Measurements from ENCODE around the gene CARMIL1. TPM values are rescaled to one million over a fixed set of nuclear protein-coding genes. Genes with fewer than 3 reads are reported as not detected.

Gene CARMIL1
- total RNA-seq, 1 donor from 2014 or later, result 14.5 TPM

DNA sequence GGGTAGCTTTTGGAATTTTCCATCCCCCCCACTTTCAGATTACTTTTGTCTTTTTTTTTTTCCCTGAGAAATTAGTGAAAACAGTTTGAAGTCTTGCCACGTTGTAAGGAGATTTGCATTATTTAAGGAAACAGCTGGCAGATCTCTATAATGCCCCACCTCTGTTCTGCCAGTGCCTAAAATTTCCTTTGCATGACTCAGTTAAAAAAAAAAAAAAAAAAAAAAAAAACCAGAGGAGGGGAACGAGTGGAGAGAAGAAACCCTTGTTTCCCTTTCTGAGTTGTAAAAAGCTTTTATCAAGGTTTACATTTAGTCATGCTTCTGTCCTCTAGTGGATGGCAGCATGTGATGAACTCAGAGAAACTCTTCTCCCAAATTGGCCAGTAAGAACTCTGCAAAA is 33.5 kb downstream of the CARMIL1 start:
- Mint-ChIP-seq H3K27ac (ENCODE audit: unreplicated experiment) (peak overlapping the region; percentile 87), H3K9me3 (ENCODE audit: low read depth) (no peaks in the 10 kb centered on the region), H3K4me1 (ENCODE audit: low read depth) (peaks cover 47% of the 10 kb centered on the region), H3K4me3 (ENCODE audit: unreplicated experiment) (peak overlapping the region; percentile 24), H3K36me3 (ENCODE audit: low read depth) (no peaks in the 10 kb centered on the region), H3K27me3 (ENCODE audit: low read depth) (no peaks in the 10 kb centered on the region)
- no peak for DNase-seq (ENCODE audit: low spot score)
- TF ChIP-seq, protein P1, sequence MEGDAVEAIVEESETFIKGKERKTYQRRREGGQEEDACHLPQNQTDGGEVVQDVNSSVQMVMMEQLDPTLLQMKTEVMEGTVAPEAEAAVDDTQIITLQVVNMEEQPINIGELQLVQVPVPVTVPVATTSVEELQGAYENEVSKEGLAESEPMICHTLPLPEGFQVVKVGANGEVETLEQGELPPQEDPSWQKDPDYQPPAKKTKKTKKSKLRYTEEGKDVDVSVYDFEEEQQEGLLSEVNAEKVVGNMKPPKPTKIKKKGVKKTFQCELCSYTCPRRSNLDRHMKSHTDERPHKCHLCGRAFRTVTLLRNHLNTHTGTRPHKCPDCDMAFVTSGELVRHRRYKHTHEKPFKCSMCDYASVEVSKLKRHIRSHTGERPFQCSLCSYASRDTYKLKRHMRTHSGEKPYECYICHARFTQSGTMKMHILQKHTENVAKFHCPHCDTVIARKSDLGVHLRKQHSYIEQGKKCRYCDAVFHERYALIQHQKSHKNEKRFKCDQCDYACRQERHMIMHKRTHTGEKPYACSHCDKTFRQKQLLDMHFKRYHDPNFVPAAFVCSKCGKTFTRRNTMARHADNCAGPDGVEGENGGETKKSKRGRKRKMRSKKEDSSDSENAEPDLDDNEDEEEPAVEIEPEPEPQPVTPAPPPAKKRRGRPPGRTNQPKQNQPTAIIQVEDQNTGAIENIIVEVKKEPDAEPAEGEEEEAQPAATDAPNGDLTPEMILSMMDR (IDR thresholded peaks at IDR 0.05), result peak; percentile 53

DNA sequence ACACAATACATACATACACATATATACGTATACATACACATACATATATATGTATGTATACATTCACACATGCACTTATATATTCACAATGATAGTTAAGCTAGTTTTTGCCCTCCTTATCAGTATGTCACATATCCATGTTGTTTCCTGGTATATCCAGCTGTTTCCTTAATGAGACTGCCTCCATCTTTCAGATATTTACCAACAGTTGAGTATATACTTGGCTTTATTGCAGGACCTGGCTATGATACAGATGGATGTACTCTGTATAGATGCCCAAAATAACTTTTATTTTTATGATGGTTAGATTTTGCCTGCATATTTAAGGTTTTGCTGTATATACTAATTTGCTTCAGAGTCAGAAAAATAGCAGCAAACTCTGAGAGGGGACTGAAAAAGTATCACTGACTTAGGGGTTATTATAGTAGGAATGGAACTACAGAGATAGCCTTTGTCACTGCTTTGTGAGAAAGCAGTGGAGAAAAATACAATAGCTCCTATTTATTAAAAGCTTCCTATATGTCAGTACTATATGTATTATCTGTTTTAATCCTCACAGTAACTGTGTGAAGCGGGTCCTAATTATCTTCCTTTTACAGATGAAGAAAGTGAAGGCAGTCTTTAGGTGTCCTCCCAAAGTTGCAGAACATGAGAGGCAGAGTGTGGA is 35.5 kb downstream of the CARMIL1 start:
- Mint-ChIP-seq H3K27ac (ENCODE audit: unreplicated experiment) (no peak overlapping the region), H3K36me3 (ENCODE audit: low read depth) (no peaks in the 10 kb centered on the region), H3K27me3 (ENCODE audit: low read depth) (no peaks in the 10 kb centered on the region), H3K4me3 (ENCODE audit: unreplicated experiment) (no peak overlapping the region), H3K4me1 (ENCODE audit: low read depth) (peaks cover 41% of the 10 kb centered on the region), H3K9me3 (ENCODE audit: low read depth) (no peaks in the 10 kb centered on the region)
- DNase-seq (ENCODE audit: low spot score), result no peak
- TF ChIP-seq, protein P1 (IDR thresholded peaks at IDR 0.05), result no peak

DNA sequence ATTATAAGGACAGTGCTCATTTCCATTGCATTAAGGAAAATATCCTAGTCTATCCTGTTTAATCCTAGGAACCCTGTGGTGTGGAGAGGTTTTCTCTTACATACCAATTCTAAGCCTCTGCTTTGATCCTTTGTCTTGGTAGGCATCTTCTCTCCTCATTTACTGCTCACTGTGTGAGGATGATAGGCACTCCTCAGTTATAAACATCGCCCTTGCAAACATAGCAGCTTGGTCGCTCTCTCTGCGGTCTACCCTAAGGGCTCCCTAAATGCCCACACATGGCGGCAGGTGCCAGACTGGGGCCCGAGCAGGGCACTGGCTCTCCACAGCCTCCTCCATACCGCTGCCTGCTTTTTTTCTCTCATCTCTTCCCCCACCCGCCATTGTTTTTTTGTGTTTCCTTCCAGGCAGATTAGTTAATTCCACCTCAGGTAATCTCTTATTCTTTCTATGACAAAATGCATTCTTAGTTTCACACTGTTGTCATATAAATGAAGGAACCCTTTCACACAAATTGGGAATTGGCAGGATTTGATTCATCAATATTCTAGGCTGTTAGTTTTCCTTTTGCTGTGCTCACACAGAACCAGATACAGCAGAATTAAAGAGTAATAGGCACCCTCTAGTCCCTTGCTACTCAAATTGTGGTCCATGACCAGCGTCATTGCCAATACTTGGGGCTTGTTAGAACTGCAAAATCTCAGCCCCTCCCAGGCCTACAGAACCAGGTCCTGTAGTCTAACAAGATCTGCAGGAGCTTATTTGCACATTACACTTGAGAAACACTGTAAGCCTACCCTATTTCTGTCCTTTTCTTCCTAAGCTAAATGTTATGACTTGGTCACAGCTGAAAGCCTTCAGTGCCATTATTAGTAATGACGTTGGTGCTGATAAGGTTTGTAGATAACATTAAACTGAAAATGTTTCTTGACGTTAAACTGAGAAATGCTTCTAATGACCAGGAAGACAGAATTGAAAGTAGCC is 36.3 kb downstream of the CARMIL1 start:
- no peaks in the 10 kb centered on the region for H3K9me3 Mint-ChIP-seq (ENCODE audit: low read depth)
- H3K36me3 Mint-ChIP-seq (ENCODE audit: low read depth), result no peaks in the 10 kb centered on the region
- H3K27me3 Mint-ChIP-seq (ENCODE audit: low read depth), result no peaks in the 10 kb centered on the region
- no peak overlapping the region for H3K27ac Mint-ChIP-seq (ENCODE audit: unreplicated experiment)
- TF ChIP-seq, protein P1 (IDR thresholded peaks at IDR 0.05), result no peak
- peaks cover 42% of the 10 kb centered on the region for H3K4me1 Mint-ChIP-seq (ENCODE audit: low read depth)
- no peak overlapping the region for H3K4me3 Mint-ChIP-seq (ENCODE audit: unreplicated experiment)
- no peak for DNase-seq (ENCODE audit: low spot score)

DNA sequence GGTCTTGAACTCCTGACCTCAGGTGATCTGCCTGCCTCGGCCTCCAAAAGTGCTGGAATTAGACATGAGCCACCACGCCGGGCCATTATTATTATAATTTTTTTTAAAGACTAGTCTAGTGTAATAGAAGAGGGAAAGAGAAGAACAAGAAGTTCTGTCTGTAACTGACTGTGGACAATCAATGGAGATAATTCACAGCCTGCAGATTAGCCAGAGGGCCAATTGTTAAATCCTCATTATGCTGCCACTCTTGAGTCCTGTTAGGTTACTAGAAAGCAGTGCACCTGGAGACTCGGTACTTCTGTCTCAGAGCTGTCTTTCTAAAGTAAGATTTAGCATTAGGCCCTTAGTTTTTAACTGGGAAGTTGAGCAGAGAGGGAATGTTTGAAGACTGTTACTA is 37.5 kb downstream of the CARMIL1 start:
- Mint-ChIP-seq H3K4me3 (ENCODE audit: unreplicated experiment) (no peak overlapping the region), H3K4me1 (ENCODE audit: low read depth) (peaks cover 34% of the 10 kb centered on the region), H3K27ac (ENCODE audit: unreplicated experiment) (no peak overlapping the region), H3K36me3 (ENCODE audit: low read depth) (no peaks in the 10 kb centered on the region), H3K27me3 (ENCODE audit: low read depth) (no peaks in the 10 kb centered on the region), H3K9me3 (ENCODE audit: low read depth) (no peaks in the 10 kb centered on the region)
- TF ChIP-seq, protein P1 (IDR thresholded peaks at IDR 0.05), result no peak
- DNase-seq (ENCODE audit: low spot score), result no peak

DNA sequence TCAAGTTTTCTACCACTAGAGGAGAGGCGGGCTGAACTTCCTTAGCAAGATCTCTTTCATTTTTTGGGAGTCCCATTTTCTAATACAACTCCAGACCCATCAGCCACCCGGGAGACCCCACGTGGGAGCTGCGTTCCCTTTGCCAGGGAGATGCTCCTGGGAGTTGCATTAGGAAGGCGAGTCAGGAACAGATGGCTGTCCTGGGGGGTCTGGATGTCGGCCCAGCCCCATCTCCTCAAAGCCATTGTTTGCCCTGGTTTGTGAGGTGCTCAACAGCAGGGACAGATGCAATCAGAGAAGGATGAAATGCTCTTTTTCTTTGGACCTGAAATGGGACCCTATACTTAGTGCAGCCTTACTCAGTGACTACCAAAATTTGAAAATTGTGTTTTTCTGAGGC is 39.4 kb downstream of the CARMIL1 start:
- Mint-ChIP-seq H3K4me1 (ENCODE audit: low read depth) (peaks cover 20% of the 10 kb centered on the region), H3K4me3 (ENCODE audit: unreplicated experiment) (no peak overlapping the region), H3K9me3 (ENCODE audit: low read depth) (no peaks in the 10 kb centered on the region), H3K36me3 (ENCODE audit: low read depth) (no peaks in the 10 kb centered on the region), H3K27me3 (ENCODE audit: low read depth) (no peaks in the 10 kb centered on the region), H3K27ac (ENCODE audit: unreplicated experiment) (no peak overlapping the region)
- DNase-seq (ENCODE audit: low spot score), result no peak
- TF ChIP-seq, protein P1 (IDR thresholded peaks at IDR 0.05), result no peak

Data from chondrocyte (in vitro differentiated cells).